Measurements from ENCODE around the gene A2ML1.
"Not testable (repeated sequence)": the region's sequence is repeated elsewhere in the genome, so short reads cannot be mapped to it uniquely, and the experiment has no call there.

GRCh38 chr12:8805487-8805886 lies 16.9 kb upstream of the A2ML1 start:
- TF ChIP-seq POLR2A (IDR thresholded peaks at IDR 0.05; ENCODE audit: low read depth, low read length); CTCF (conservative IDR thresholded peaks at IDR 0.05; ENCODE audit: low read depth, low read length); RFX5 (IDR thresholded peaks at IDR 0.05; ENCODE audit: low read depth, low read length); MXI1 (IDR thresholded peaks at IDR 0.05; ENCODE audit: borderline replicate concordance, low read depth, low read length); USF2 (IDR thresholded peaks at IDR 0.05; ENCODE audit: low read depth, low read length); BHLHE40 (IDR thresholded peaks at IDR 0.05; ENCODE audit: low read depth, low read length); CEBPB (IDR thresholded peaks at IDR 0.05; ENCODE audit: low read depth, low read length); RAD21 (IDR thresholded peaks at IDR 0.05; ENCODE audit: low read length); FOS (IDR thresholded peaks at IDR 0.05; ENCODE audit: low read depth, low read length); RCOR1 (IDR thresholded peaks at IDR 0.05; ENCODE audit: insufficient replicate concordance, low read length): not testable (repeated sequence)
